Breast epithelium (tissue), 4 donors: ENCODE results near the gene PRKCE. TPM values are rescaled to one million over a fixed set of nuclear protein-coding genes. Genes with fewer than 3 reads are reported as not detected.

ENCODE experiments used
- DNase-seq, 2 donors: peaks; one replicate each; pipeline ENCODE4 v3.0.0-alpha.2; 2019; ENCODE audit warnings: low spot score in 2 of 2
- H3K27ac ChIP-seq, 2 donors: fragments of 200-600 bp; sonication (generic) in 1 of 2; one replicate each; pipeline ENCODE4 v1.5.1; 2016 to 2019; ENCODE audit warnings: mild to moderate bottlenecking in 1 of 2
- H3K27me3 ChIP-seq, 2 donors: fragments of 200-600 bp; sonication (generic) in 1 of 2; one replicate each; pipeline versions ENCODE4 v1.5.1 to v1.6.0; 2017 to 2019; ENCODE audit warnings: control low read depth in 1 of 2, mild to moderate bottlenecking in 1 of 2
- H3K36me3 ChIP-seq: fragments of 200-600 bp; one replicate; pipeline ENCODE4 v1.5.1; 2019
- H3K4me1 ChIP-seq, 2 donors: fragments of 200-600 bp; sonication (generic); one replicate each; pipeline ENCODE4 v1.5.1; 2016 to 2019; ENCODE audit warnings: control low read depth in 1 of 2
- H3K4me3 ChIP-seq, 3 donors: fragments of 200-600 bp; sonication (generic); 1 replicate in 2 of 3; 2 replicates in 1 of 3; pipeline ENCODE4 v1.5.1; 2016 to 2019; ENCODE audit warnings: mild to moderate bottlenecking in 3 of 3, moderate library complexity in 2 of 3
- H3K9me3 ChIP-seq, 2 donors: fragments of 200-600 bp; sonication (generic) in 1 of 2; one replicate each; pipeline ENCODE4 v1.5.1; 2016 to 2019; ENCODE audit warnings: control low read depth in 1 of 2
- CTCF ChIP-seq, 3 donors: fragments of 450-650 bp; IDR thresholded peaks; one replicate each; pipeline ENCODE4 v1.5.1; 2016 to 2017; ENCODE audit warnings: antibody characterized with exemption in 3 of 3, mild to moderate bottlenecking in 3 of 3, moderate library complexity in 3 of 3
- POLR2A ChIP-seq: fragments of 450-650 bp; IDR thresholded peaks from one replicate; pipeline ENCODE4 v1.6.1; 2016; ENCODE audit warnings: antibody characterized with exemption, mild to moderate bottlenecking, moderate library complexity
- POLR2AphosphoS5 ChIP-seq, 3 donors: sonication (generic); formaldehyde crosslinking; IDR thresholded peaks; one replicate each; pipeline ENCODE4 v1.6.1; 2017; ENCODE audit warnings: antibody characterized with exemption in 3 of 3
- intact Hi-C: fragments of 100-400 bp; cut with DNase I; formaldehyde crosslinking; loops from one replicate; pipeline ENCODE4 v1.15.1; 2023; ENCODE audit warnings: low total_unique reads
- total RNA-seq, 3 donors: library from RNA; depleted of rRNA; stranded (reverse); fragments of >200 nt; gene quantifications; one replicate each; pipeline ENCODE4 v1.1.0, GENCODE V29; 2016

Gene PRKCE
- total RNA-seq, 3 donors from 2014 or later, result 20.6 to 34.0 (median 23.6) TPM

GRCh38 chr2:45950606-45951005 lies 299.1 kb downstream of the PRKCE start:
- intact Hi-C loops, result no loop called here
- no peaks in the 10 kb centered on the region for H3K9me3 ChIP-seq
- no peaks in the 10 kb centered on the region for H3K4me1 ChIP-seq
- TF ChIP-seq POLR2A, result no peak
- no peak for TF ChIP-seq CTCF (IDR thresholded peaks at IDR 0.05)
- TF ChIP-seq POLR2AphosphoS5 (IDR thresholded peaks at IDR 0.05), result no peak
- H3K27ac ChIP-seq, result no peak overlapping the region
- no peaks in the 10 kb centered on the region for H3K36me3 ChIP-seq
- no peaks in the 10 kb centered on the region for H3K27me3 ChIP-seq
- H3K4me3 ChIP-seq, result no peak overlapping the region
- no peak for DNase-seq

- Histone ChIP-seq H3K4me3 (no peak overlapping the region), H3K27me3 (no peaks in the 10 kb centered on the region), H3K36me3 (no peaks in the 10 kb centered on the region), H3K9me3 (no peaks in the 10 kb centered on the region), H3K27ac (no peak overlapping the region), H3K4me1 (no peaks in the 10 kb centered on the region)
- DNase-seq, result no peak
- intact Hi-C loops, result no loop called here
- no peak for TF ChIP-seq CTCF (IDR thresholded peaks at IDR 0.05)
- TF ChIP-seq POLR2A, result no peak
- TF ChIP-seq POLR2AphosphoS5 (IDR thresholded peaks at IDR 0.05), result no peak
Measured at GRCh38 chr2:45951025-45951727, 299.7 kb downstream of the PRKCE start.

GRCh38 chr2:45952591-45952990 lies 301.1 kb downstream of the PRKCE start:
- intact Hi-C loops, result no loop called here
- TF ChIP-seq POLR2AphosphoS5 (IDR thresholded peaks at IDR 0.05), result no peak
- no peak for TF ChIP-seq POLR2A
- no peak for TF ChIP-seq CTCF (IDR thresholded peaks at IDR 0.05)
- no peaks in the 10 kb centered on the region for H3K9me3 ChIP-seq

GRCh38 chr2:45953376-45954027 lies 302.0 kb downstream of the PRKCE start:
- H3K36me3 ChIP-seq, result no peaks in the 10 kb centered on the region
- no peak overlapping the region for H3K27ac ChIP-seq
- no peak for DNase-seq
- H3K4me1 ChIP-seq, result no peaks in the 10 kb centered on the region
- H3K4me3 ChIP-seq, result no peak overlapping the region
- TF ChIP-seq POLR2A (no peak), POLR2AphosphoS5 (IDR thresholded peaks at IDR 0.05) (no peak)
- no peaks in the 10 kb centered on the region for H3K9me3 ChIP-seq
- intact Hi-C loops, result no loop called here
- H3K27me3 ChIP-seq, result no peaks in the 10 kb centered on the region

More at GRCh38 chr2:45952591-45952990, 301.1 kb downstream of the PRKCE start:
- H3K4me1 ChIP-seq, result no peaks in the 10 kb centered on the region
- no peaks in the 10 kb centered on the region for H3K27me3 ChIP-seq
- H3K36me3 ChIP-seq, result no peaks in the 10 kb centered on the region
- H3K27ac ChIP-seq, result no peak overlapping the region
- H3K4me3 ChIP-seq, result no peak overlapping the region
- no peak for DNase-seq

- Histone ChIP-seq H3K27ac (no peak overlapping the region), H3K9me3 (no peaks in the 10 kb centered on the region), H3K4me3 (no peak overlapping the region), H3K4me1 (no peaks in the 10 kb centered on the region), H3K27me3 (no peaks in the 10 kb centered on the region), H3K36me3 (no peaks in the 10 kb centered on the region)
- intact Hi-C loops, result no loop called here
- DNase-seq, result no peak
- TF ChIP-seq POLR2AphosphoS5 (IDR thresholded peaks at IDR 0.05), result no peak
- TF ChIP-seq CTCF (IDR thresholded peaks at IDR 0.05), result no peak
- no peak for TF ChIP-seq POLR2A
Measured at GRCh38 chr2:45954233-45954850, 302.9 kb downstream of the PRKCE start.
